ENCODE data around the gene CLK4.

GRCh38 chr5:178630475-178630930 is 3.7 kb upstream of the CLK4 start:
- no peak for TF ChIP-seq EZH2 (IDR thresholded peaks at IDR 0.05; ENCODE audit: insufficient read depth, poor library complexity, severe bottlenecking)
- TF ChIP-seq EZH2phosphoT487 (IDR thresholded peaks at IDR 0.05; ENCODE audit: insufficient read depth, low read depth): no peak

Measured in GM23248 (cell line).